HepG2 (cell line): Measurements from ENCODE around the gene TAF6. TPM values are rescaled to one million over a fixed set of nuclear protein-coding genes. Genes with fewer than 3 reads are reported as not detected.

ENCODE experiments used
- ATAC-seq: fragments of 200-7000 bp; cut with Tn5 transposase; 3 replicates; pipeline ENCODE4 v1.9.1; 2020; ENCODE audit warnings: mild to moderate bottlenecking, moderate library complexity
- BruUV-seq: library from RNA; stranded (reverse); fragments of 400-500 nt; replicated peaks from 2 replicates; lab custom pipeline; 2021; lab: Mats Ljungman, UMichigan
- CTCF ChIA-PET: fragments of 300-600 bp; formaldehyde crosslinking; extraction: SDS; loops from one replicate; lab custom pipeline; 2021; ENCODE audit warnings: low total read pairs, inconsistent platforms, low intra/inter-chr PET ratio; lab: Yijun Ruan, JAX
- POLR2A ChIA-PET: fragments of 350-600 bp; sonication (Branson Sonifier 250); formaldehyde crosslinking; loops from one replicate; lab custom pipeline; 2020; ENCODE audit warnings: antibody characterized with exemption, inconsistent platforms; lab: Yijun Ruan, JAX
- DNase-seq: peaks from one replicate; pipeline ENCODE4 v3.0.0-alpha.2; 2015; ENCODE audit warnings: low spot score
- FAIRE-seq: peaks from 3 replicates; lab custom pipeline; 2011; peaks lifted over from hg19 to GRCh38; lab: Jason Lieb, UNC
- H2AFZ ChIP-seq: one replicate; pipeline ENCODE4 v1.6.1; 2011; ENCODE audit warnings: low read length, inconsistent platforms
- H3K27ac ChIP-seq: fragments of 300-600 bp; 3 replicates; pipeline ENCODE4 v1.8.0; 2011; ENCODE audit warnings: mixed run types, mild to moderate bottlenecking, mixed read lengths, low read length, inconsistent platforms; ENCODE audit not compliant: insufficient read depth; ENCODE audit errors: extremely low read length
- H3K27me3 ChIP-seq, 2 experiments: fragments of 200-600 bp in 1 of 2; 2 replicates in 1 of 2; 3 replicates in 1 of 2; pipeline versions ENCODE4 v1.6.0 to v1.8.0; 2011; ENCODE audit warnings: low read length in 2 of 2, mild to moderate bottlenecking in 2 of 2, moderate library complexity in 2 of 2, inconsistent platforms in 1 of 2; ENCODE audit not compliant: insufficient read depth in 2 of 2, control insufficient read depth in 1 of 2
- H3K36me3 ChIP-seq, 2 experiments: fragments of 200-600 bp in 1 of 2; replicated peaks in 1 of 2; 2 replicates in 1 of 2; 3 replicates in 1 of 2; pipeline versions ENCODE4 v1.5.1 to v1.8.0; 2011; ENCODE audit warnings: low read length in 2 of 2, inconsistent platforms in 1 of 2; ENCODE audit not compliant: insufficient read depth in 2 of 2, control insufficient read depth in 1 of 2
- H3K4me1 ChIP-seq: 2 replicates; pipeline ENCODE4 v1.5.1; 2012; ENCODE audit warnings: low read length, inconsistent platforms; ENCODE audit not compliant: insufficient read depth
- H3K4me2 ChIP-seq: 2 replicates; pipeline ENCODE4 v1.6.0; 2011; ENCODE audit warnings: low read depth, low read length, inconsistent platforms
- H3K4me3 ChIP-seq, 3 experiments: fragments of 200-600 bp in 1 of 3; sonication (generic), shearing (Covaris generic) in 1 of 3; replicated peaks in 1 of 3; 2 replicates each; pipeline ENCODE4 v1.5.1; 2011 to 2016; ENCODE audit warnings: low read length in 3 of 3, inconsistent platforms in 2 of 3, low read depth in 2 of 3, mild to moderate bottlenecking in 2 of 3, control low read depth in 1 of 3, mixed read lengths in 1 of 3; ENCODE audit not compliant: insufficient read depth in 1 of 3
- H3K79me2 ChIP-seq: one replicate; pipeline ENCODE4 v1.6.1; 2011; ENCODE audit warnings: low read length, inconsistent platforms; ENCODE audit not compliant: insufficient read depth
- H3K9ac ChIP-seq: 2 replicates; pipeline ENCODE4 v1.6.0; 2011; ENCODE audit warnings: mild to moderate bottlenecking, low read depth, low read length, inconsistent platforms; ENCODE audit not compliant: insufficient read depth
- H3K9me3 ChIP-seq: 2 replicates; pipeline ENCODE4 v1.5.1; 2012; ENCODE audit warnings: mild to moderate bottlenecking, low read length
- H4K20me1 ChIP-seq: 2 replicates; pipeline ENCODE4 v1.6.0; 2011; ENCODE audit warnings: inconsistent platforms, mild to moderate bottlenecking, low read length, moderate library complexity; ENCODE audit not compliant: insufficient read depth
- ATF5 ChIP-seq: sonication (generic); formaldehyde crosslinking; IDR thresholded peaks from 2 replicates; pipeline ENCODE4 v1.4.0; 2020; ENCODE audit warnings: mild to moderate bottlenecking, low read depth, missing genetic modification reagents
- ATF7 ChIP-seq, 2 experiments: fragments of 450-650 bp in 1 of 2; sonication (generic) in 1 of 2; formaldehyde crosslinking in 1 of 2; IDR thresholded peaks; 2 replicates each; pipeline versions ENCODE4 v1.4.0 to v1.6.1; 2016 to 2020; ENCODE audit warnings: antibody characterized with exemption in 1 of 2, mild to moderate bottlenecking in 1 of 2, missing genetic modification reagents in 1 of 2
- ATRX ChIP-seq: sonication (generic); formaldehyde crosslinking; IDR thresholded peaks from 2 replicates; pipeline ENCODE4 v1.4.0; 2020; ENCODE audit warnings: missing genetic modification reagents, borderline replicate concordance
- HNRNPK ChIP-seq: fragments of 200-400 bp; formaldehyde crosslinking; IDR thresholded peaks from 2 replicates; pipeline ENCODE4 v1.6.1; 2018; ENCODE audit warnings: low read length, low read depth, moderate library complexity, mild to moderate bottlenecking; ENCODE audit not compliant: poor library complexity, severe bottlenecking
- MIXL1 ChIP-seq: IDR thresholded peaks from 2 replicates; pipeline ENCODE4 v1.6.1; 2016
- NCOA2 ChIP-seq: sonication (generic); formaldehyde crosslinking; IDR thresholded peaks from 2 replicates; pipeline ENCODE4 v1.8.0; 2022; ENCODE audit warnings: inconsistent platforms
- NR2F2 ChIP-seq: IDR thresholded peaks from 2 replicates; pipeline ENCODE4 v1.6.1; 2012; ENCODE audit warnings: low read depth, inconsistent platforms, borderline replicate concordance
- ZBTB33 ChIP-seq: sonication (generic); formaldehyde crosslinking; IDR thresholded peaks from 2 replicates; pipeline ENCODE4 v1.4.0; 2020; ENCODE audit warnings: missing genetic modification reagents
- ZNF136 ChIP-seq: sonication (generic); formaldehyde crosslinking; IDR thresholded peaks from 2 replicates; pipeline ENCODE4 v1.8.1; 2022; ENCODE audit warnings: low read depth, mild to moderate bottlenecking, moderate library complexity, missing genetic modification reagents
- ZNF432 ChIP-seq: sonication (generic); formaldehyde crosslinking; IDR thresholded peaks from 2 replicates; pipeline ENCODE4 v1.5.0; 2020; ENCODE audit warnings: missing genetic modification reagents, mild to moderate bottlenecking, borderline replicate concordance
- ZNF609 ChIP-seq: sonication (generic); formaldehyde crosslinking; IDR thresholded peaks from 2 replicates; pipeline ENCODE4 v1.4.0; 2020; ENCODE audit warnings: mild to moderate bottlenecking, missing genetic modification reagents, borderline replicate concordance
- ZNF652 ChIP-seq: IDR thresholded peaks from 2 replicates; pipeline ENCODE4 v1.6.1; 2016; ENCODE audit warnings: low read depth, borderline replicate concordance
- ZNF713 ChIP-seq: sonication (generic); formaldehyde crosslinking; IDR thresholded peaks from 2 replicates; pipeline ENCODE4 v1.4.0; 2020; ENCODE audit warnings: mild to moderate bottlenecking, missing genetic modification reagents
- ZNF740 ChIP-seq: sonication (generic); formaldehyde crosslinking; IDR thresholded peaks from 2 replicates; pipeline ENCODE4 v1.4.0; 2020; ENCODE audit warnings: missing genetic modification reagents
- WGBS: methylation state at CpG from one replicate; pipeline ENCODE4 v1.1.6; 2017; ENCODE audit warnings: low lambda C conversion rate; 5-methylcytosine and 5-hydroxymethylcytosine counted together
- in situ Hi-C: cut with HindIII; loops from 2 replicates; pipeline ENCODE4 v1.10.0; 2017; ENCODE audit warnings: low pct_unique_long_range_greater_than_20kb; ENCODE audit not compliant: extremely low pct_ligation_motif_present
- intact Hi-C: fragments of 100-400 bp; cut with micrococcal nuclease; formaldehyde crosslinking; loops from one replicate; pipeline ENCODE4 v1.10.0; 2022; ENCODE audit not compliant: unreplicated experiment
- polyA plus RNA-seq, 8 experiments: library from polyadenylated mRNA; depleted of rRNA in 3 of 8; stranded (reverse) in 7 of 8; unstranded in 1 of 8; fragments of >200 nt; fragmentation: Illumina TruSeq in 4 of 8; extraction: Trizol in 4 of 8; gene quantifications; 2 replicates each; pipeline versions ENCODE4 v1.2.1 to v1.2.3, GENCODE V29; 2011 to 2016; ENCODE audit warnings: low read depth in 4 of 8, missing spikeins in 1 of 8, mixed read lengths in 1 of 8; ENCODE audit not compliant: insufficient read depth in 1 of 8
- total RNA-seq, 5 experiments: library from RNA; depleted of rRNA; stranded (reverse); fragments of >200 nt; fragmentation: Illumina TruSeq; extraction: Trizol; gene quantifications; 2 replicates each; pipeline ENCODE4 v1.2.3, GENCODE V29; 2016; ENCODE audit warnings: low read depth in 1 of 5

Gene TAF6
- total and polyA plus RNA-seq, 2 of the 13 experiments (the other 11 are each of a cell fraction or from before 2014, with no cell fraction given), result 12.9 to 18.8 TPM

DNA sequence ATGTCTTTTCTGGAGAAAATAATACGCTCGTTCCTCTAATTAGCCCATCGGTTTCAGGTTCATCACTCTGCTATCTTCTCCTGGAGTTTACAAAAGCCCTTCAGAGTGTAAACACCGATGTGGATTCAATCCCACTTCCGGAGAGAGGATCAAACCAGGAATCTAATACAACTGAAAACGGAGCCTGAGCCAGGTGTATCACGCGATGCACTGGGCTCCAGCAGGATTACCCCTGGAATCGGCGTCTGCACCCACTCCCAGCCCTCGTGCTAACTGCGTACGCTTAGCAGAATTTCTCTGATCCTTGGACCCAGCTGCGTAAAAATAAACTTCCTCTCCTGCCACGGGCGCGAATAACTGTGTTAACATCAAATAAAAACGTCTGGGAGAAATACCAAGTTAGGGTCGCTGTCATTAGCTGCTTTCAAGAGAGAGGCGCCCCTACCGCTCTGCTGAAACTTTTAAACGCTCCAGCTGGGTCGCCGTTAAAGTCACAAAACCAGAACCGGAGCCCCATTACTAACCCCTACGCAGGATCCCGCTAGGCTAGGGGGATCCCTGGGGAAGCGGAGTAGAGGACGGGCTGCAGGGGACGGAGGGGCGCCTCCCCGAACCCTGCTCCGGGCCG, 38.1 kb downstream of the TAF6 start:
- peak; percentile 77 for DNase-seq
- no peaks in the 10 kb centered on the region for H3K9me3 ChIP-seq
- H3K4me3 ChIP-seq, result peak overlapping the region; percentile 91 to 99 (median 92)
- H3K27ac ChIP-seq, result peak overlapping the region; percentile 96
- intact Hi-C loops, result loop anchor here (5.0 kb wide), 1 partner anchor 46 kb away; the partner anchor contains the start of gene MBLAC1
- H2AFZ ChIP-seq, result no peak overlapping the region
- peak overlapping the region; percentile 99 for H3K9ac ChIP-seq
- peak overlapping the region; percentile 97 for H3K4me2 ChIP-seq
- ChIA-PET CTCF (no interaction called here), POLR2A (interaction anchor here (0.9 to 2.0 kb wide), 2 partner anchors 78 to 83 kb away, joined by 3 to 8 read pairs; no protein-coding TSS in a partner anchor)
- no peak for FAIRE-seq
- H3K4me1 ChIP-seq, result peaks cover 49% of the 10 kb centered on the region
- 2% methylated on average over 21 of the region's 34 CpGs for WGBS
- ATAC-seq, result peak; percentile 23
- in situ Hi-C loops, result no loop called here
- H3K27me3 ChIP-seq, result no peaks in the 10 kb centered on the region; a peak in 1 of 5 replicates
- H4K20me1 ChIP-seq, result peaks cover 36% of the 10 kb centered on the region
- H3K36me3 ChIP-seq, result peaks cover 7 to 17% of the 10 kb centered on the region in 2 experiments
- TSS peak; percentile 80 for BruUV-seq
- peaks cover 53% of the 10 kb centered on the region for H3K79me2 ChIP-seq
- TF ChIP-seq ZNF652 (no peak), NR2F2 (no peak), ZNF432 (CRISPR knock-in tag) (no peak), HNRNPK (no peak), ZBTB33 (CRISPR knock-in tag) (no peak), ATF5 (CRISPR knock-in tag) (0 out of 2 replicates have a peak, but pooled peaks have one; percentile 4), ZNF609 (CRISPR knock-in tag) (no peak), ZNF136 (CRISPR knock-in tag) (no peak), NCOA2 (CRISPR knock-in tag) (no peak), MIXL1 (CRISPR knock-in tag) (0 out of 2 replicates have a peak, but pooled peaks have one; percentile 19), ZNF713 (CRISPR knock-in tag) (no peak), ATF7 (IDR thresholded peaks at IDR 0.05) (no peak), ATF7 (CRISPR knock-in tag; IDR thresholded peaks at IDR 0.05) (no peak), ZNF740 (CRISPR knock-in tag) (no peak), ATRX (CRISPR knock-in tag) (no peak)
